ENCODE measurements around the gene SETDB1.

DNA sequence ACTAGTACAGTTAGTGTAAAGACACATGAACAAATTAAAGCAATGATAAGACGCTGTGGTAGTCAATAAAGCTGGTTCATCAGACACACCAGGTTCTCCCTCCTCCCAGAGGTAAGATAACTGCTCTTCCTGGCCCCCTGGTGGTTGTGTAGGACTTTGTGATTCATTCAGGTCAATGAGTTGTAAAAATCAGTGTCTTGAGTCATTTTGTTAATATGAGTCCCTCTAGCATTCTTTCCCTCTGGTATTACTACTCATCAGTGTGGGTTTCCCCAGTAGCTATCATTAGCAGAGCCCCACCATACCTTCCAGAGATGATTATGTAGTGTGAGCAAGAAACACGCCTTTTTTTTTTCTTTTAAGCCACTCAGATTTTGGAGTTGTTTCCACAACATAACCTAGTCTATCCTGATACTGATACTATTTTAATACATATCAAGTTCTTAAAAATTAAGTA is 3.6 kb upstream of the SETDB1 start:
- TF ChIP-seq, protein P1, sequence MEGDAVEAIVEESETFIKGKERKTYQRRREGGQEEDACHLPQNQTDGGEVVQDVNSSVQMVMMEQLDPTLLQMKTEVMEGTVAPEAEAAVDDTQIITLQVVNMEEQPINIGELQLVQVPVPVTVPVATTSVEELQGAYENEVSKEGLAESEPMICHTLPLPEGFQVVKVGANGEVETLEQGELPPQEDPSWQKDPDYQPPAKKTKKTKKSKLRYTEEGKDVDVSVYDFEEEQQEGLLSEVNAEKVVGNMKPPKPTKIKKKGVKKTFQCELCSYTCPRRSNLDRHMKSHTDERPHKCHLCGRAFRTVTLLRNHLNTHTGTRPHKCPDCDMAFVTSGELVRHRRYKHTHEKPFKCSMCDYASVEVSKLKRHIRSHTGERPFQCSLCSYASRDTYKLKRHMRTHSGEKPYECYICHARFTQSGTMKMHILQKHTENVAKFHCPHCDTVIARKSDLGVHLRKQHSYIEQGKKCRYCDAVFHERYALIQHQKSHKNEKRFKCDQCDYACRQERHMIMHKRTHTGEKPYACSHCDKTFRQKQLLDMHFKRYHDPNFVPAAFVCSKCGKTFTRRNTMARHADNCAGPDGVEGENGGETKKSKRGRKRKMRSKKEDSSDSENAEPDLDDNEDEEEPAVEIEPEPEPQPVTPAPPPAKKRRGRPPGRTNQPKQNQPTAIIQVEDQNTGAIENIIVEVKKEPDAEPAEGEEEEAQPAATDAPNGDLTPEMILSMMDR (IDR thresholded peaks at IDR 0.05): peak; percentile 58 to 69
- TF ChIP-seq POLR2A (IDR thresholded peaks at IDR 0.05): no peak
- TF ChIP-seq EP300 (IDR thresholded peaks at IDR 0.05): no peak
- no peak for TF ChIP-seq POLR2AphosphoS5 (IDR thresholded peaks at IDR 0.05)
